Stomach smooth muscle (tissue), 2 donors: ENCODE results near the gene MED26.

Experiments used
- H3K27ac ChIP-seq: one replicate; pipeline ENCODE4 v1.7.0; 2013; ENCODE audit warnings: mild to moderate bottlenecking, low read length, inconsistent platforms
- H3K27me3 ChIP-seq, 2 donors: one replicate each; pipeline ENCODE4 v1.7.0; 2013; ENCODE audit warnings: low read length in 2 of 2; ENCODE audit not compliant: insufficient read depth in 2 of 2, control insufficient read depth in 1 of 2
- H3K36me3 ChIP-seq, 2 donors: one replicate each; pipeline ENCODE4 v1.7.0; 2013; ENCODE audit warnings: low read length in 2 of 2; ENCODE audit not compliant: control insufficient read depth in 2 of 2, insufficient read depth in 2 of 2
- H3K4me1 ChIP-seq: one replicate; pipeline ENCODE4 v1.7.0; 2013; ENCODE audit warnings: low read length; ENCODE audit not compliant: control insufficient read depth, insufficient read depth
- H3K4me3 ChIP-seq, 2 donors: one replicate each; pipeline ENCODE4 v1.7.0; 2013; ENCODE audit warnings: low read length in 2 of 2
- H3K9ac ChIP-seq, 2 donors: one replicate each; pipeline ENCODE4 v1.7.0; 2013; ENCODE audit warnings: low read length in 2 of 2, mild to moderate bottlenecking in 1 of 2
- H3K9me3 ChIP-seq, 2 donors: one replicate each; pipeline ENCODE4 v1.7.0; 2013; ENCODE audit warnings: low read length in 2 of 2; ENCODE audit not compliant: control insufficient read depth in 2 of 2
- donor health status: healthy.
- donor health status: Pancreatic carcinoma.

Gene MED26

GRCh38 chr19:16536130-16536529 lies 91.9 kb downstream of the MED26 start:
- Histone ChIP-seq H3K27ac (no peak overlapping the region), H3K9me3 (no peaks in the 10 kb centered on the region), H3K36me3 (peaks cover 43 to 45% of the 10 kb centered on the region in 2 donors), H3K4me3 (no peak overlapping the region), H3K9ac (no peak overlapping the region), H3K4me1 (peaks cover 13% of the 10 kb centered on the region), H3K27me3 (no peaks in the 10 kb centered on the region)

GRCh38 chr19:16535381-16535780 lies 92.6 kb downstream of the MED26 start:
- no peak overlapping the region for H3K27ac ChIP-seq
- no peak overlapping the region for H3K9ac ChIP-seq
- no peak overlapping the region for H3K4me3 ChIP-seq
- peaks cover 7% of the 10 kb centered on the region for H3K4me1 ChIP-seq
- H3K27me3 ChIP-seq = no peaks in the 10 kb centered on the region
- H3K36me3 ChIP-seq = peaks cover 47 to 52% of the 10 kb centered on the region in 2 donors
- H3K9me3 ChIP-seq = no peaks in the 10 kb centered on the region

- peaks cover 61 to 64% of the 10 kb centered on the region in 2 donors for H3K36me3 ChIP-seq
- H3K4me3 ChIP-seq = no peak overlapping the region
- H3K4me1 ChIP-seq = no peaks in the 10 kb centered on the region
- H3K9ac ChIP-seq = no peak overlapping the region
- H3K9me3 ChIP-seq = no peaks in the 10 kb centered on the region
- no peaks in the 10 kb centered on the region for H3K27me3 ChIP-seq
- H3K27ac ChIP-seq = no peak overlapping the region
These were observed 95.4 kb downstream of the MED26 start for GRCh38 chr19:16532440-16533234.

- no peak overlapping the region for H3K27ac ChIP-seq
- H3K4me3 ChIP-seq = no peak overlapping the region
- H3K9me3 ChIP-seq = no peaks in the 10 kb centered on the region
- peaks cover 70 to 72% of the 10 kb centered on the region in 2 donors for H3K36me3 ChIP-seq
- no peak overlapping the region for H3K9ac ChIP-seq
- H3K4me1 ChIP-seq = no peaks in the 10 kb centered on the region
- H3K27me3 ChIP-seq = no peaks in the 10 kb centered on the region
These were observed 96.7 kb downstream of the MED26 start for GRCh38 chr19:16531380-16531669.

GRCh38 chr19:16530540-16531379 lies 97.2 kb downstream of the MED26 start:
- Histone ChIP-seq H3K27me3 (no peaks in the 10 kb centered on the region), H3K9ac (no peak overlapping the region), H3K4me3 (no peak overlapping the region), H3K4me1 (no peaks in the 10 kb centered on the region), H3K9me3 (no peaks in the 10 kb centered on the region), H3K27ac (no peak overlapping the region), H3K36me3 (peaks cover 73 to 74% of the 10 kb centered on the region in 2 donors)

- Histone ChIP-seq H3K36me3 (peaks cover 67 to 72% of the 10 kb centered on the region in 2 donors), H3K27ac (no peak overlapping the region), H3K27me3 (no peaks in the 10 kb centered on the region), H3K9me3 (no peaks in the 10 kb centered on the region), H3K9ac (no peak overlapping the region), H3K4me1 (no peaks in the 10 kb centered on the region), H3K4me3 (no peak overlapping the region)
These were observed 98.4 kb downstream of the MED26 start for GRCh38 chr19:16529466-16530144.

GRCh38 chr19:16527971-16528521 lies 100.0 kb downstream of the MED26 start:
- no peaks in the 10 kb centered on the region for H3K27me3 ChIP-seq
- no peaks in the 10 kb centered on the region for H3K9me3 ChIP-seq
- no peak overlapping the region for H3K27ac ChIP-seq
- H3K4me1 ChIP-seq = no peaks in the 10 kb centered on the region
- H3K9ac ChIP-seq = no peak overlapping the region
- peaks cover 68 to 72% of the 10 kb centered on the region in 2 donors for H3K36me3 ChIP-seq
- H3K4me3 ChIP-seq = no peak overlapping the region

GRCh38 chr19:16527334-16527935 lies 100.6 kb downstream of the MED26 start:
- H3K27ac ChIP-seq = no peak overlapping the region
- no peak overlapping the region for H3K9ac ChIP-seq
- peaks cover 68 to 72% of the 10 kb centered on the region in 2 donors for H3K36me3 ChIP-seq
- no peaks in the 10 kb centered on the region for H3K4me1 ChIP-seq
- H3K9me3 ChIP-seq = no peaks in the 10 kb centered on the region
- no peaks in the 10 kb centered on the region for H3K27me3 ChIP-seq
- no peak overlapping the region for H3K4me3 ChIP-seq

GRCh38 chr19:16525751-16526481 lies 102.1 kb downstream of the MED26 start:
- Histone ChIP-seq H3K4me1 (no peaks in the 10 kb centered on the region), H3K9me3 (no peaks in the 10 kb centered on the region), H3K27ac (no peak overlapping the region), H3K4me3 (no peak overlapping the region), H3K9ac (no peak overlapping the region), H3K27me3 (no peaks in the 10 kb centered on the region), H3K36me3 (peaks cover 60 to 65% of the 10 kb centered on the region in 2 donors)
